Esophagus squamous epithelium (tissue), 5 donors: ENCODE results near the gene ADGRE1. TPM values are rescaled to one million over a fixed set of nuclear protein-coding genes. Genes with fewer than 3 reads are reported as not detected.

Source experiments
- DNase-seq: peaks from one replicate; lab custom pipeline; 2025; lab: John Stamatoyannopoulos, UW
- H3K27ac ChIP-seq, 4 donors: fragments of 200-600 bp; sonication (generic); one replicate each; pipeline ENCODE4 v1.5.1; 2016 to 2019; ENCODE audit warnings: mild to moderate bottlenecking in 1 of 4
- H3K27me3 ChIP-seq, 4 donors: fragments of 200-600 bp; sonication (generic); 1 replicate in 3 of 4; 2 replicates in 1 of 4; pipeline versions ENCODE4 v1.5.1 to v1.6.0; 2017 to 2021; ENCODE audit warnings: antibody characterized with exemption in 1 of 4
- H3K36me3 ChIP-seq, 3 donors: fragments of 200-600 bp; sonication (generic); one replicate each; pipeline ENCODE4 v1.5.1; 2016 to 2019
- H3K4me1 ChIP-seq, 3 donors: fragments of 200-600 bp; sonication (generic); one replicate each; pipeline ENCODE4 v1.5.1; 2017 to 2019
- H3K4me3 ChIP-seq, 4 donors: fragments of 200-600 bp; sonication (generic); 1 replicate in 3 of 4; 2 replicates in 1 of 4; pipeline ENCODE4 v1.5.1; 2016 to 2019; ENCODE audit warnings: mild to moderate bottlenecking in 2 of 4, moderate library complexity in 1 of 4
- H3K9me3 ChIP-seq, 3 donors: fragments of 200-600 bp; sonication (generic); one replicate each; pipeline ENCODE4 v1.5.1; 2016 to 2019
- CTCF ChIP-seq, 6 experiments: fragments of 450-650 bp in 4 of 6; fragments of 200-600 bp in 2 of 6; sonication (generic) in 2 of 6; IDR thresholded peaks; one replicate each; pipeline ENCODE4 v1.5.1; 2016 to 2019; ENCODE audit warnings: antibody characterized with exemption in 6 of 6, mild to moderate bottlenecking in 4 of 6, moderate library complexity in 4 of 6
- POLR2A ChIP-seq, 4 donors: fragments of 450-650 bp; IDR thresholded peaks; one replicate each; pipeline ENCODE4 v1.6.1; 2017; ENCODE audit warnings: antibody characterized with exemption in 4 of 4, mild to moderate bottlenecking in 4 of 4, moderate library complexity in 3 of 4
- WGBS, 2 donors: methylation state at CpG; one replicate each; pipeline ENCODE4 v1.1.5; 2018; 5-methylcytosine and 5-hydroxymethylcytosine counted together
- intact Hi-C: fragments of 100-400 bp; cut with DNase I; formaldehyde crosslinking; loops from one replicate; pipeline ENCODE4 v1.15.0; 2022
- total RNA-seq, 4 donors: library from RNA; depleted of rRNA; stranded (reverse); fragments of >200 nt; gene quantifications; one replicate each; pipeline ENCODE4 v1.1.0, GENCODE V29; 2016
- donor health status: DM: yes; HTN: yes; CAD: no.

The ADGRE1 gene
- total RNA-seq, 4 donors from 2014 or later, result 0.38 TPM; not detected in 3

GRCh38 chr19:6958791-6959190 lies 71.4 kb downstream of the ADGRE1 start:
- 56 to 64% methylated on average over 2 to 3 of the region's 3 CpGs for WGBS, 2 donors
- H3K36me3 ChIP-seq, result no peaks in the 10 kb centered on the region

GRCh38 chr19:6963244-6963852 lies 76.0 kb downstream of the ADGRE1 start:
- WGBS, 2 donors, result 65 to 78% methylated on average over 6 of the region's 6 CpGs
- no peaks in the 10 kb centered on the region for H3K27me3 ChIP-seq
- DNase-seq, result no peak
- intact Hi-C loops, result no loop called here
- no peaks in the 10 kb centered on the region for H3K9me3 ChIP-seq
- TF ChIP-seq POLR2A (IDR thresholded peaks at IDR 0.05) (no peak), CTCF (IDR thresholded peaks at IDR 0.05) (no peak)
- H3K36me3 ChIP-seq, result no peaks in the 10 kb centered on the region
- no peaks in the 10 kb centered on the region for H3K4me1 ChIP-seq
- H3K27ac ChIP-seq, result no peak overlapping the region
- no peak overlapping the region for H3K4me3 ChIP-seq

More at GRCh38 chr19:6958791-6959190, 71.4 kb downstream of the ADGRE1 start:
- TF ChIP-seq CTCF (IDR thresholded peaks at IDR 0.05), result no peak
- TF ChIP-seq POLR2A (IDR thresholded peaks at IDR 0.05), result no peak
- no peaks in the 10 kb centered on the region for H3K4me1 ChIP-seq
- no peaks in the 10 kb centered on the region for H3K27me3 ChIP-seq
- H3K4me3 ChIP-seq, result no peak overlapping the region
- intact Hi-C loops, result no loop called here
- no peak for DNase-seq
- no peak overlapping the region for H3K27ac ChIP-seq
- no peaks in the 10 kb centered on the region for H3K9me3 ChIP-seq

GRCh38 chr19:6963937-6964336 lies 76.6 kb downstream of the ADGRE1 start:
- no peaks in the 10 kb centered on the region for H3K9me3 ChIP-seq
- WGBS, 2 donors, result 51 to 53% methylated on average over 3 to 4 of the region's 4 CpGs
- TF ChIP-seq POLR2A (IDR thresholded peaks at IDR 0.05) (no peak), CTCF (IDR thresholded peaks at IDR 0.05) (peak in 2 of 6 experiments; percentile 31 to 33)
- DNase-seq, result no peak
- no peak overlapping the region for H3K4me3 ChIP-seq
- H3K36me3 ChIP-seq, result no peaks in the 10 kb centered on the region
- no peak overlapping the region for H3K27ac ChIP-seq
- H3K4me1 ChIP-seq, result no peaks in the 10 kb centered on the region
- intact Hi-C loops, result no loop called here
- H3K27me3 ChIP-seq, result no peaks in the 10 kb centered on the region

GRCh38 chr19:6967967-6968366 lies 80.6 kb downstream of the ADGRE1 start:
- H3K4me3 ChIP-seq, result no peak overlapping the region
- WGBS, 2 donors, result 65 to 67% methylated on average over 4 of the region's 4 CpGs
- H3K36me3 ChIP-seq, result no peaks in the 10 kb centered on the region
- intact Hi-C loops, result no loop called here
- no peaks in the 10 kb centered on the region for H3K9me3 ChIP-seq
- no peak for TF ChIP-seq CTCF (IDR thresholded peaks at IDR 0.05)
- no peak for TF ChIP-seq POLR2A (IDR thresholded peaks at IDR 0.05)
- DNase-seq, result no peak
- H3K27ac ChIP-seq, result no peak overlapping the region
- peaks cover 0 to 7% (median 0%) of the 10 kb centered on the region in 4 donors for H3K27me3 ChIP-seq
- no peaks in the 10 kb centered on the region for H3K4me1 ChIP-seq

GRCh38 chr19:6969490-6969889 lies 82.1 kb downstream of the ADGRE1 start:
- H3K4me3 ChIP-seq, result no peak overlapping the region
- peaks cover 0 to 8% (median 0%) of the 10 kb centered on the region in 4 donors for H3K27me3 ChIP-seq
- H3K4me1 ChIP-seq, result no peaks in the 10 kb centered on the region
- TF ChIP-seq CTCF (IDR thresholded peaks at IDR 0.05) (no peak), POLR2A (IDR thresholded peaks at IDR 0.05) (no peak)
- no peak overlapping the region for H3K27ac ChIP-seq
- intact Hi-C loops, result no loop called here
- no peaks in the 10 kb centered on the region for H3K36me3 ChIP-seq
- H3K9me3 ChIP-seq, result no peaks in the 10 kb centered on the region
- WGBS, 2 donors, result 68 to 69% methylated on average over 2 of the region's 2 CpGs
- DNase-seq, result no peak
